ENCODE data around the gene KRT7. TPM values are rescaled to one million over a fixed set of nuclear protein-coding genes. Genes with fewer than 3 reads are reported as not detected.

Gene KRT7
- total RNA-seq, 3 donors from 2014 or later, result 1.0 to 6.4 (median 1.7) TPM

DNA sequence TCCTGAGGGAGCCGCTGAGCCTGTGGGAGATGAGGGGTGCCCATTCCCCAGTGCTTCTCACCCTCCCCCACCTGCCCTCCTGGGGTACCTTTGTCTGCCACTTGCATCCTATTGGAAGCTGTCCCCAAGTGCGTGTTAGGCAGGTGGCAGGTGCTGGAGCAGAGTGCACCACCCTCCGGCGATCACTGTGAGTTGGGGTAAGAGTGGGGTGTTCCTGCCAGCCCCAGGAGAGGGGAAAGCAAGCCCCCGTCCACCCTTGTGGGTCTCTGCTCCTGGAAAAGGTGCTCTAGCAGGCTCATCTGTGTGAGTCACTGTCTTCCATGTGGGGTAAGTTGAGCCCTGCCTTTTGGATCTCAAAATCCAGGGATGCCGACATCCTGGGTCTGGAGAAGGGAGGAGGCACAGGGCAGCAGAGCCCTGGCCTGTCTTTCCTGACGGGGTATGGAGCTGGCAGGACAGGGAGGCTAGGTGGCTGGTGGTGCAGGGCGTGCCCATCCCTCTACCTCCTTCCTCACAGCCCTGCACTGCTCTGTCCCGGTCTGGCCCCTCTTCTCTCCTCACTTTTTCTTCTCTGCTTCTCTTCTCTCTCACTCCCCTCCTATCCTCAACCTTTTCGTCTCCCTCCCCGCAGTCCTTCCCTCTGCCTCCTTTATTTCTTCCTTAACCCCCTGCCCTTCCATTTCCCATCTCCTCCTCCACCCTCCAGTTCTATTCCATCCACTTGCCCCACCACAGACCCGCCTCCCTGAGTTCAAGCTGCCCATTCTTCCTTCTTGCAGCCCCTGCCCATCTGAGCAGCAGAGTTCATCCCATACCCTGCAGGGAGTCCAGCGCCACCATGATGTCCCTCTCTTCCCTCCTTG is 20.1 kb upstream of the KRT7 start:
- DNase-seq (peak in 1 of 3 donors; percentile 22), ATAC-seq (no peak)
- intact Hi-C loops (cut with DNase I, micrococcal nuclease), result loop anchor here in 1 of 2 donors (5.0 kb wide), 1 partner anchor 56 kb away; no protein-coding TSS in a partner anchor
- no peak overlapping the region for H3K4me3 ChIP-seq
- peaks cover 11% of the 10 kb centered on the region for H3K4me1 ChIP-seq (ENCODE audit: low read depth)
- no peaks in the 10 kb centered on the region for H3K36me3 ChIP-seq (ENCODE audit: low read depth)
- H3K9me3 ChIP-seq, result no peaks in the 10 kb centered on the region
- TF ChIP-seq, protein P1, sequence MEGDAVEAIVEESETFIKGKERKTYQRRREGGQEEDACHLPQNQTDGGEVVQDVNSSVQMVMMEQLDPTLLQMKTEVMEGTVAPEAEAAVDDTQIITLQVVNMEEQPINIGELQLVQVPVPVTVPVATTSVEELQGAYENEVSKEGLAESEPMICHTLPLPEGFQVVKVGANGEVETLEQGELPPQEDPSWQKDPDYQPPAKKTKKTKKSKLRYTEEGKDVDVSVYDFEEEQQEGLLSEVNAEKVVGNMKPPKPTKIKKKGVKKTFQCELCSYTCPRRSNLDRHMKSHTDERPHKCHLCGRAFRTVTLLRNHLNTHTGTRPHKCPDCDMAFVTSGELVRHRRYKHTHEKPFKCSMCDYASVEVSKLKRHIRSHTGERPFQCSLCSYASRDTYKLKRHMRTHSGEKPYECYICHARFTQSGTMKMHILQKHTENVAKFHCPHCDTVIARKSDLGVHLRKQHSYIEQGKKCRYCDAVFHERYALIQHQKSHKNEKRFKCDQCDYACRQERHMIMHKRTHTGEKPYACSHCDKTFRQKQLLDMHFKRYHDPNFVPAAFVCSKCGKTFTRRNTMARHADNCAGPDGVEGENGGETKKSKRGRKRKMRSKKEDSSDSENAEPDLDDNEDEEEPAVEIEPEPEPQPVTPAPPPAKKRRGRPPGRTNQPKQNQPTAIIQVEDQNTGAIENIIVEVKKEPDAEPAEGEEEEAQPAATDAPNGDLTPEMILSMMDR (IDR thresholded peaks at IDR 0.05), result no peak

DNA sequence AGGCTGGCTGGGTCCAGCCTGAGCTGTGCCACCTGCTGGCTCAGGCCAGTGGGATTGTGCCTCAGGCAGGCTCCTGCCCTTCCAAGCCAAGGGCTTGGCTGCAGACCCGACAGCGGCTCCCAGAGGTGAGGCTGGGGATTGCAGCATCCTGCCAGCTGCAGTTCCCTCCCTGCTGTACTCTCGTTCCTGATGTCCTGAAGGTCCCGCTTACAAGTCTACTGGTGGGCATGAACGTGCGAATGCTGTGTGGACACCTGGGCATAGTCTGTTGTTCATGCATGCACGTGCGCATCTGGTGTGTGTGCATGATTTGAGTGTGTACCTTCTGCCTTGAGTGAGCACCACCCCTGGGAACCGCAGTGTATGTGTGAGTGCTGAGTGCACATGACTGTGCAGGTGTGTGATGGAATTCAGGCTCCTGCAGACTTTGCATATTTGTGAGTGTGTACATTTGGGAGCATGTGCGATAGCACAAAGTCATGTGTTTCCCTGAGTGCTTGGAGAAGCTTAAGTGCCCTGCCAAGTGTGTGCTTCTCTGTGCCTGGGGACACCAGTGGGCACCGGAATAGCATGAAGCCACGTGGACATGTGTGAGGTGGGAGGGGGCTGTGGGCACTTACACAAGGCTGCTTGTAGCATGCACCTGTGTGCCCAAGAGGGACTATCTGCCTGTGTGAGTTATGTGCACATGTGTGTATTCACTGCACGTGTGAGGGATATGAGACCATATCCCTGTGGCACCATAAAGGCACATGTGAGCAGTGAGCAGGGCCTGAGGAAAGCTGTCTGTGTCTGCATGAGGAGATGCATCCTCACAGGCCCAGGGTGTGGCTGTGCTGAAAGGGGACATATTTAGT is 19.3 kb upstream of the KRT7 start:
- intact Hi-C loops (cut with DNase I, micrococcal nuclease), result loop anchor here in 1 of 2 donors (5.0 kb wide), 1 partner anchor 56 kb away; no protein-coding TSS in a partner anchor
- TF ChIP-seq, protein P1 (IDR thresholded peaks at IDR 0.05), result peak; percentile 94
- H3K4me3 ChIP-seq, result no peak overlapping the region
- ATAC-seq, result peak; percentile 91
- peaks cover 12% of the 10 kb centered on the region for H3K4me1 ChIP-seq (ENCODE audit: low read depth)
- peak; percentile 79 to 91 (median 83) for DNase-seq
- H3K36me3 ChIP-seq (ENCODE audit: low read depth), result no peaks in the 10 kb centered on the region
- H3K9me3 ChIP-seq, result no peaks in the 10 kb centered on the region

DNA sequence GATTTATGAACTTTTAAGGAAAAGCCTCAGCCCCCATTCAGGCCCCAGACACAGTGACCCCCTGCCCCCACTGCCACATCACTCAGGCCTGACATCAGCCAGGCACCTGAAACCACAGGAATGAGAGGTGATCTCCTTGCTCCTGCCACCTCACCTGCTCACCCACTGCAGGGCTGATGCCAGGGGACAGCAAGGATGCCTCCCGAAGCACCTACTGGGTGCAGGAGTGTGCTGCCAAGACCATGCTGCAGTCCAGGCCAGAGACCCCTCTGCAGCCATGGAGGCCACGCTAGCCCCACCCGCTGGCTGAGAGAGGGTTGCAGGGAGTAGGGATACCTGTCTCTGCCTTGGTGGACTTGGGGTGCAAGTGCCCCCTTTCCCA is 18.6 kb upstream of the KRT7 start:
- H3K36me3 ChIP-seq (ENCODE audit: low read depth), result no peaks in the 10 kb centered on the region
- H3K9me3 ChIP-seq, result no peaks in the 10 kb centered on the region
- ATAC-seq, result no peak
- H3K4me1 ChIP-seq (ENCODE audit: low read depth), result peaks cover 12% of the 10 kb centered on the region
- no peak overlapping the region for H3K4me3 ChIP-seq
- TF ChIP-seq, protein P1 (IDR thresholded peaks at IDR 0.05), result no peak
- DNase-seq, result no peak
- intact Hi-C loops (cut with DNase I, micrococcal nuclease), result loop anchor here in 1 of 2 donors (5.0 kb wide), 1 partner anchor 57 kb away; no protein-coding TSS in a partner anchor

DNA sequence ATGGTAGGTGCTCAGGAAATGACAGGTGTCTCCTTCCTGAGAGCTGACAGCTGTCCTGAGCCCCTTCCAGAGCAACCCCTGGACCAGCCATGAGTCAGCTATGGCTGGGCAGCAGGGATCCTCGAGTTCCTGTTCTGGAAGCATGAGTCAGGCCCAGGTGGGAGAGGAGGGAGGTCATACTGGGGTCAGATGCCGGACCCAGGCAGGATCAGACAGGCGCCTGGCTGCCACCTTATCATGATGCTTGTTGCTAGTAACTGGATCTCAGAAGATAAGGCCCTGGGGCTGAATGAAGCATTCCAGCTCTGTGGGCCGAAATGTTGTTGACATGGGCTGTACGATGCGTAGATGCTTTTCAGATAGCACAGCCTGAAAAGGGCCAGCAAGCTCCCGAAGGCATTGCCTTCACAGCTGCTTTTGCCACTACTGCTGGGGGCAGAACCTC is 17.4 kb upstream of the KRT7 start:
- peak in 2 of 3 donors; percentile 18 to 40 for DNase-seq

DNA sequence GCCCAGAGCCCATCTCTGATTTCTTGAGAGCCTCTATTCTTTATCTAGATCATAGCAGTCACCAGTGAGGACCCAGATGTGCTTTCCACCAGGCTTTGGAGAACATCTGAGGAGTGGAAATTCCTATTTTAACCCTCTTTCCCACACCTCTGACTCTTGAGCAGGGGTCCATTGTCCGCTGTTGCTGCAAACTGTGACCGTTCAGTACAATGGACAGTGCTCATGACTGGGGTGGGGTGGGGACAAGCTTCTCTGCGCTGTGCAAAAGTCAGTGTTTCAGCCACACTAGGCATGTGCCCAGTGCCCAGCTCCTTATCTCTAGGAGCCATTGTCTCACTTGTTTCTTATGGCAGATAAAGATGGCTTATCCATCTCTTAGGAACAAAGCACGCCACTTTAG is 16.9 kb upstream of the KRT7 start:
- peaks cover 12% of the 10 kb centered on the region for H3K4me1 ChIP-seq (ENCODE audit: low read depth)
- H3K4me3 ChIP-seq, result no peak overlapping the region
- H3K9me3 ChIP-seq, result no peaks in the 10 kb centered on the region
- DNase-seq (no peak), ATAC-seq (no peak)
- TF ChIP-seq, protein P1 (IDR thresholded peaks at IDR 0.05), result no peak
- no peaks in the 10 kb centered on the region for H3K36me3 ChIP-seq (ENCODE audit: low read depth)
- intact Hi-C loops (cut with DNase I, micrococcal nuclease), result no loop called here

More for the DNA sequence above, 17.4 kb upstream of the KRT7 start:
- Histone ChIP-seq H3K36me3 (ENCODE audit: low read depth) (no peaks in the 10 kb centered on the region), H3K4me3 (no peak overlapping the region), H3K4me1 (ENCODE audit: low read depth) (peaks cover 12% of the 10 kb centered on the region), H3K9me3 (no peaks in the 10 kb centered on the region)
- no peak for ATAC-seq
- TF ChIP-seq, protein P1 (IDR thresholded peaks at IDR 0.05), result no peak
- intact Hi-C loops (cut with DNase I, micrococcal nuclease), result no loop called here
